ENCODE data around the gene LMX1A.

LMX1A gene

GRCh38 chr1:165162671-165163241 lies 193.8 kb downstream of the LMX1A start:
- no peak for DNase-seq (ENCODE audit: low read depth)

GRCh38 chr1:165161130-165161529 lies 195.4 kb downstream of the LMX1A start:
- DNase-seq (ENCODE audit: low read depth): no peak

DNA sequence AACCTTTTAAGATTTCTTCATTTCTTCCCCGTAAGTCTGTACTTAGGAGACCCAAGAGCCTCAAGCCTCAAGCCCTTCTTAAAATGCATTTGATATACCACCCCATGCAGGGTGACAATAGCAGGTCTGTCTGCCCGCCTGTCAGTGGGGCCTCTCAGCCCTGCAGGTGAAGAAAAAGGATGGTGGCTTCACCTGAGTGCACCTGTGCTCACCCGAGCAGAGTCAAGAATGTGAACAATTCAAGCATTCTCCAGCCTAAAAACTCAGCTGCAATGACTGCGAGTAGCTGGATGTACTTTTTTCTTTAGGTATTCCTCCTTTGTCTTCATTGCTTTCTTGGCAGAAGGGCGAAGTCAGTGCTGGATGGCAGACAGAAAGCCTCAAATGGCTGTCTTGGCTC lies 203.3 kb downstream of the LMX1A start:
- DNase-seq (ENCODE audit: low read depth): no peak

DNA sequence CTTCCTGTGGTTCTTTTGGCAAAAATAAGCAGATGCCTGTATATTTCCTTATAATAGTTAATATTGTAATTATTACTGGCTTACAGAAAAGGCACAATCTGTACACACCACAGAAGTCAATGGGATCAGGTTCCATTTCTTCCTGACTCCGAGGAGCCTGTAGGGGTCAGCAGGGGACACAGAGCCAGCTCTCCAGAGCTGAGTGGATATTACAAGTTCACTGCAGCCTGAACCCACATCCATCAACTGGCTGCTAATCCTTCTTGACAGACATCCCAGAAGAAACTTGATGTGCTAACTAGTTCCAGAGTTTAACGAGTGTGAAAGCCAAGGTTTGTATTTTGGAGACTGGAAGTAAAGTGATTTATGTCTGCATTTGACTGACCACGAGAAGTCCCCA lies 203.8 kb downstream of the LMX1A start:
- DNase-seq (ENCODE audit: low read depth): no peak

DNA sequence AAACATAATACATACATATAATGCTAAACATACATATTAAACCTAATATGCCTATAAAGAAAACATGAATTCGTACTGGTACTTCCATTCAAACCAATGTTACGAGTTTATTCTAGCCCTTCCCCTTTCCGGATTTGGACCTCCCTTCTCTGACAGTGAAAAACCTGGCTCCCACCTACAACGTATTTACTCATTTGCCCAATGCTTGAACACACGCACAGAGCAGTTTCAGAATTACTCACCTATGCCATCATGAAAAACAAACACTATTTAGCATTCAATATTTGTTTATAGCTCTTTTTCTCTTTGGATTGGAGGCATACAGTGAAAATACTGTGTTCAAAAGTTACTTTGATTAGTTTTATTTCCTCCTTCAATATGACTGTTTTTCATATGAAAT lies 204.4 kb downstream of the LMX1A start:
- no peak for DNase-seq (ENCODE audit: low read depth)

Data from amniotic epithelial cell (primary cell).